Fibroblast of villous mesenchyme (primary cell): Measurements from ENCODE around the gene RFPL1. TPM values are rescaled to one million over a fixed set of nuclear protein-coding genes. Genes with fewer than 3 reads are reported as not detected.
"Not testable (repeated sequence)": the region's sequence is repeated elsewhere in the genome, so short reads cannot be mapped to it uniquely, and the experiment has no call there.

Experiments
- DNase-seq: peaks from one replicate; pipeline ENCODE4 v3.0.0-alpha.2; 2010; ENCODE audit warnings: low read depth
- H3K4me3 ChIP-seq: 2 replicates; pipeline ENCODE4 v1.5.1; 2011; ENCODE audit warnings: low read depth, mild to moderate bottlenecking, low read length
- CTCF ChIP-seq: IDR thresholded peaks from 2 replicates; pipeline ENCODE4 v1.5.1; 2012; ENCODE audit warnings: low read depth, mild to moderate bottlenecking, low read length; ENCODE audit not compliant: insufficient read depth
- total RNA-seq: library from RNA; depleted of rRNA; stranded (reverse); fragments of >200 nt; gene quantifications from 2 replicates; pipeline ENCODE4 v1.2.3, GENCODE V29; 2012

RFPL1 gene
- total RNA-seq, 1 donor, result not detected

- no peak for TF ChIP-seq CTCF
- H3K4me3 ChIP-seq, result no peak overlapping the region
- DNase-seq, result no peak
These were observed 40.6 kb upstream of the RFPL1 start for GRCh38 chr22:29397791-29398190.

GRCh38 chr22:29400576-29400975 lies 37.8 kb upstream of the RFPL1 start:
- no peak for DNase-seq
- TF ChIP-seq CTCF, result no peak
- no peak overlapping the region for H3K4me3 ChIP-seq

- not testable (repeated sequence) for H3K4me3 ChIP-seq
These were observed 36.8 kb upstream of the RFPL1 start for GRCh38 chr22:29401538-29401937.

GRCh38 chr22:29408940-29409339 lies 29.4 kb upstream of the RFPL1 start:
- DNase-seq, result no peak
- no peak overlapping the region for H3K4me3 ChIP-seq
- TF ChIP-seq CTCF, result no peak

More at GRCh38 chr22:29401538-29401937, 36.8 kb upstream of the RFPL1 start:
- DNase-seq, result not testable (repeated sequence)

GRCh38 chr22:29411569-29412211 lies 26.7 kb upstream of the RFPL1 start:
- DNase-seq, H3K4me3 ChIP-seq: not testable (repeated sequence)

- H3K4me3 ChIP-seq, DNase-seq: not testable (repeated sequence)
- TF ChIP-seq CTCF, result peak; percentile 40
These were observed 25.6 kb upstream of the RFPL1 start for GRCh38 chr22:29412772-29413171.

- peak; percentile 63 for DNase-seq
- H3K4me3 ChIP-seq, result peak overlapping the region; percentile 60
These were observed 23.3 kb upstream of the RFPL1 start for GRCh38 chr22:29414951-29415591.

- H3K4me3 ChIP-seq, DNase-seq: not testable (repeated sequence)
These were observed 19.7 kb upstream of the RFPL1 start for GRCh38 chr22:29418704-29419103.

GRCh38 chr22:29426476-29426875 lies 11.9 kb upstream of the RFPL1 start:
- no peak for DNase-seq
- no peak for TF ChIP-seq CTCF
- H3K4me3 ChIP-seq, result no peak overlapping the region
